Heart right ventricle (tissue), 16 donors: Measurements from ENCODE around the gene MFAP4. TPM values are rescaled to one million over a fixed set of nuclear protein-coding genes. Genes with fewer than 3 reads are reported as not detected.

ENCODE experiments used
- ATAC-seq, 8 donors: fragments of 200-7000 bp; cut with Tn5 transposase; one replicate each; pipeline ENCODE4 v1.9.1; 2020; ENCODE audit warnings: mild to moderate bottlenecking in 8 of 8, moderate library complexity in 8 of 8, moderate number of reproducible peaks in 1 of 8
- DNase-seq, 2 donors: peaks; one replicate each; pipeline ENCODE4 v3.0.0-alpha.2; 2020
- H3K27ac ChIP-seq, 10 donors: fragments of 200-600 bp; sonication (generic) in 2 of 10; one replicate each; pipeline versions ENCODE4 v1.5.0 to v1.8.0; 2020 to 2022; ENCODE audit warnings: mild to moderate bottlenecking in 3 of 10
- H3K27me3 ChIP-seq, 7 donors: fragments of 200-600 bp; one replicate each; pipeline ENCODE4 v1.8.0; 2021 to 2022; ENCODE audit warnings: mild to moderate bottlenecking in 2 of 7
- H3K36me3 ChIP-seq, 9 donors: fragments of 200-600 bp; sonication (generic) in 1 of 9; one replicate each; pipeline versions ENCODE4 v1.5.0 to v1.8.0; 2020 to 2022; ENCODE audit warnings: mild to moderate bottlenecking in 2 of 9
- H3K4me1 ChIP-seq, 9 donors: fragments of 200-600 bp; sonication (generic) in 1 of 9; one replicate each; pipeline versions ENCODE4 v1.5.0 to v1.8.0; 2020 to 2022; ENCODE audit warnings: mild to moderate bottlenecking in 4 of 9
- H3K4me3 ChIP-seq, 10 donors: fragments of 200-600 bp; sonication (generic) in 2 of 10; one replicate each; pipeline versions ENCODE4 v1.5.0 to v1.8.0; 2020 to 2022; ENCODE audit warnings: mild to moderate bottlenecking in 7 of 10, moderate library complexity in 2 of 10
- H3K9me3 ChIP-seq, 11 donors: fragments of 200-600 bp in 10 of 11; sonication (generic) in 2 of 11; one replicate each; pipeline versions ENCODE4 v1.5.0 to v1.8.0; 2013 to 2022; ENCODE audit warnings: mild to moderate bottlenecking in 2 of 11, control low read depth in 1 of 11, moderate library complexity in 1 of 11
- CTCF ChIP-seq, 9 donors: fragments of 200-600 bp; sonication (generic) in 2 of 9; IDR thresholded peaks; one replicate each; pipeline versions ENCODE4 v1.5.0 to v1.8.0; 2021 to 2022; ENCODE audit warnings: antibody characterized with exemption in 9 of 9, mild to moderate bottlenecking in 5 of 9, moderate library complexity in 1 of 9
- WGBS, 2 donors: extraction: QIAGEN DNeasy Blood & Tissue Kit; methylation state at CpG; one replicate each; pipeline ENCODE4 v1.1.7; 2013; ENCODE audit warnings: inconsistent platforms in 1 of 2; 5-methylcytosine and 5-hydroxymethylcytosine counted together
- intact Hi-C, 10 donors: fragments of 100-400 bp; cut with DNase I; formaldehyde crosslinking; loops; one replicate each; pipeline versions ENCODE4 v1.11.1 to v1.14.2; 2022
- polyA plus RNA-seq, 2 donors: library from polyadenylated mRNA; stranded (reverse); fragments of 200-250 nt; gene quantifications; one replicate each; pipeline ENCODE4 v1.2.3, GENCODE V29; 2013
- total RNA-seq, 10 donors: library from RNA; stranded (reverse); fragmentation: NEBNext Ultra II Directional in 3 of 10; extraction: Animal tissue kit (Norgen Biotek cat#: 25700) in 3 of 10; gene quantifications; one replicate each; pipeline versions ENCODE4 v1.2.1 to v1.2.4, GENCODE V29; 2021 to 2023
- donor health status: Arrhythmogenic right ventricular cardiomyopathy.
- donor health status: ischemic (EF 13 %, LVEDD 7.1; RV severe dilation, severe dysfunction).
- donor health status: healthy with polysubstance abuse.
- donor health status: DM: no; HTN: yes; CAD: no.
- donor health status: DM: no; HTN: no; CAD: no.
- donor health status: ischemic (EF 25% LVEDD 6.9; RV normal size, moderate dysfunction).
- donor health status: ischemic (EF 25% LVEDD 5.7; RV mildly dilated, moderate dysfunction).
- donor health status: healthy.
- donor health status: DM: yes; HTN: yes; CAD: no.
- donor health status: Ischemic cardiomyopathy.
- donor health status: ischemic (EF 35%, LVEDD 5.7; RV mildly dilated, moderate dysfunction).
- donor health status: nonischemic (EF 11% LVEDD 7.7; RV severe dilation, severe dysfunction).
- donor health status: DM: yes; HTN: yes; CAD: no.
- donor health status: PGD.
- donor health status: ischemic (EF 29% LVEDD 5.4; RV normal size, mild dysfunction).
- donor health status: nonischemic (EF 23%, LVEDD 6.1; RV moderate dilation, normal function).

Gene MFAP4
- total and polyA plus RNA-seq, 12 donors: 15.4 to 101 (median 41.6) TPM

DNA sequence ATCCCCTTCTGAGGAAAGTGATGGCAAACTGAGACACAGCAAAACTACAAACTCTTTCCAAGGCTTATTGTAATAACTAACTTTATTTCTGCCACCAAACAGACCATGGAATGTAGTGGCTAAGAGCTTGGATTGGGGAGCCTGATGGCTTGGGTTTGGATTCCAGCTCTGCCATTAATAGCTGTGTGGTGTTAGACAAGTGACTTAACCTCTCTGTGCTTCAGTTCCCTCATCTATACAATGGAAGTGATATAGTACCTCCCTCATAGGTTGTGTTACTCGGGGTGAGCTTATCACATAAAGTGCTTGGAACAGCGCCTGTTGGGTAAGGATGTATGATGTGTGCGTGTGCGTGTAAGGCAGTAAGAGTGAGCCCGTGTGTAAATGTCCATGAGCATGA is 18.1 kb upstream of the MFAP4 start:
- TF ChIP-seq CTCF (IDR thresholded peaks at IDR 0.05): no peak
- no peak for ATAC-seq
- intact Hi-C loops: loop anchor here in 1 of 10 donors (5.0 kb wide), 1 partner anchor 38 kb away; no protein-coding TSS in a partner anchor
- no peak overlapping the region for H3K4me3 ChIP-seq
- no peaks in the 10 kb centered on the region for H3K36me3 ChIP-seq
- H3K27me3 ChIP-seq: no peaks in the 10 kb centered on the region
- no peak overlapping the region for H3K27ac ChIP-seq
- H3K4me1 ChIP-seq: peaks cover 0 to 3% (median 0%) of the 10 kb centered on the region in 9 donors
- 92 to 93% methylated on average over 5 of the region's 5 CpGs for WGBS, 2 donors
- H3K9me3 ChIP-seq: no peaks in the 10 kb centered on the region
- DNase-seq: no peak

GRCh38 chr17:19404264-19404663 is 17.3 kb upstream of the MFAP4 start:
- Histone ChIP-seq H3K27me3 (no peaks in the 10 kb centered on the region), H3K4me1 (peaks cover 0 to 8% (median 0%) of the 10 kb centered on the region in 9 donors), H3K36me3 (no peaks in the 10 kb centered on the region), H3K4me3 (no peak overlapping the region), H3K9me3 (no peaks in the 10 kb centered on the region), H3K27ac (no peak overlapping the region)
- WGBS, 2 donors: 79 to 87% methylated on average over 1 of the region's 1 CpG
- no peak for TF ChIP-seq CTCF (IDR thresholded peaks at IDR 0.05)
- no peak for DNase-seq
- ATAC-seq: no peak
- intact Hi-C loops: loop anchor here in 1 of 10 donors (5.0 kb wide), 1 partner anchor 33 kb away; no protein-coding TSS in a partner anchor

GRCh38 chr17:19403021-19403420 is 16.0 kb upstream of the MFAP4 start:
- TF ChIP-seq CTCF (IDR thresholded peaks at IDR 0.05): no peak
- H3K9me3 ChIP-seq: no peaks in the 10 kb centered on the region
- intact Hi-C loops: loop anchor here in 1 of 10 donors (5.0 kb wide), 1 partner anchor 34 kb away; no protein-coding TSS in a partner anchor
- 97% methylated on average over 4 of the region's 4 CpGs for WGBS, 2 donors
- no peaks in the 10 kb centered on the region for H3K27me3 ChIP-seq
- no peak overlapping the region for H3K27ac ChIP-seq
- DNase-seq (no peak), ATAC-seq (no peak)
- H3K4me1 ChIP-seq: peaks cover 0 to 21% (median 11%) of the 10 kb centered on the region in 9 donors
- no peaks in the 10 kb centered on the region for H3K36me3 ChIP-seq
- no peak overlapping the region for H3K4me3 ChIP-seq

DNA sequence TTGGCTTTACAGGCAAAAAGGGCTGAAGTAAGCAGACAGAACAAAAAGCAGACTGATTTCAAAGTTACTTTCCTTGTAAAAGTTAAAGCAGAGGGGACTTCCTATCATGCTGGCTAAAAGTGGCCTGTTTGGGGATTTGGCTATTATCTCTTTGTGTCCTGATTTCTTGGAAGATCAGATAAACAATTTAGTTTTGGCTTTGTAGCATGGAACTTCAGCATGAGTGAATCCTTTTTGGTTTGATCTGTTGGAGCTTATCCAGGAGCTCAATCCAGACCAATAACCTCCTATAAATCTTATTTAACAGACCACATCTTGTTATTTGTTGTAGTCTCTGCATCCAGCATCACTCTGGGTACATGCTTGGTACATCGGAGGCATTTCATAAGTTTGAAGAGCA is 15.2 kb upstream of the MFAP4 start:
- intact Hi-C loops: loop anchor here in 1 of 10 donors (5.0 kb wide), 1 partner anchor 35 kb away; no protein-coding TSS in a partner anchor
- Histone ChIP-seq H3K4me3 (no peak overlapping the region), H3K4me1 (peaks cover 0 to 26% (median 17%) of the 10 kb centered on the region in 9 donors), H3K9me3 (no peaks in the 10 kb centered on the region), H3K36me3 (no peaks in the 10 kb centered on the region), H3K27me3 (no peaks in the 10 kb centered on the region), H3K27ac (no peak overlapping the region)
- no peak for DNase-seq
- no peak for ATAC-seq
- 96 to 100% methylated on average over 1 of the region's 1 CpG for WGBS, 2 donors
- no peak for TF ChIP-seq CTCF (IDR thresholded peaks at IDR 0.05)
